HG02798 (cell line): Measurements from ENCODE around the gene UBXN10.
"Not testable (repeated sequence)": the region's sequence is repeated elsewhere in the genome, so short reads cannot be mapped to it uniquely, and the experiment has no call there.

Experiments used
- ATAC-seq: cut with Tn5 transposase; IDR thresholded peaks from one replicate; pipeline ENCODE4 v1.9.1; 2021; ENCODE audit warnings: mild to moderate bottlenecking; ENCODE audit not compliant: unreplicated experiment, poor library complexity

UBXN10 gene

GRCh38 chr1:20232564-20232963, 46.7 kb downstream of the UBXN10 start:
- ATAC-seq = not testable (repeated sequence)

- no peak for ATAC-seq
Observed at GRCh38 chr1:20233394-20233793, 47.5 kb downstream of the UBXN10 start.

DNA sequence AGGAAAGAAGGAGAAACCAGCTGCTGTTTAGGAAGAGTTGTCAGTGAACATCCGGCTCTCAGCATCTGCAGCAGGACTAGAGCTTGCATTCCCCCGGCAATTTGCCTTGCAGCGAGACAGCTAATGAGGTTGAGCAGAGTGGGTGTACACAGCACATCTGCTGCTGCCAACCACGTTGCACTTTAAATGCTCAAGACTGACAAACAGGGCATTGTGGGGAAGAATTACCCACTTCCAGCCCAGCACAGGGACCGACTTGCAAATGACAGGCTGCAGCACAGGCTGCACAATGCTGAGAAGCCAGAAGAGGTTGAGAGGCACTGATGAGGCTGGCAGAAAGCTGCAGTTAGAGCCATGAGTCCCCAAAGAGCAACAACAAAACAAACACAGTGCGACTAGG, 48.0 kb downstream of the UBXN10 start:
- no peak for ATAC-seq

- no peak for ATAC-seq
Observed at GRCh38 chr1:20234788-20235535, 49.1 kb downstream of the UBXN10 start.

DNA sequence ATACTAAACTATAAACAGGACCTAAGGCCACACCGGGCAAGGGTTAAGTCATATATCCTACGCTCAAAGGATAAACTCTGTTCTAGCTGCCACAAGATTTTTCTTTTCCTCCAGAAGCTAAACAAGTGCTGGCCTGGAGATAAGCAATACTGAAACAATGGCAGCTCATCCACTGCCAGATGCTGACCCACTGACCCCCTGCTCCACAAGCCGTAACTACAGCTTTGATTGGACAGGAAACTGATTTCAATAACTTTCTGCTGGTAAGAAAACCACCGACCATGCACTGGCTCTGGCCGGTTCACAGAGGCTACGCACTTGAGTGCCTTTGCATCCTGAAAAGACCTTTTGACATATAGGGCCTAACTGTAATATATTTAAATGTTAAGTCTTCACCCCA, 51.8 kb downstream of the UBXN10 start:
- ATAC-seq = no peak

- ATAC-seq = no peak
Observed at GRCh38 chr1:20240012-20240411, 54.1 kb downstream of the UBXN10 start.

GRCh38 chr1:20242890-20243479, 57.1 kb downstream of the UBXN10 start:
- ATAC-seq = no peak
